ENCODE results near the gene TSPAN5.

DNA sequence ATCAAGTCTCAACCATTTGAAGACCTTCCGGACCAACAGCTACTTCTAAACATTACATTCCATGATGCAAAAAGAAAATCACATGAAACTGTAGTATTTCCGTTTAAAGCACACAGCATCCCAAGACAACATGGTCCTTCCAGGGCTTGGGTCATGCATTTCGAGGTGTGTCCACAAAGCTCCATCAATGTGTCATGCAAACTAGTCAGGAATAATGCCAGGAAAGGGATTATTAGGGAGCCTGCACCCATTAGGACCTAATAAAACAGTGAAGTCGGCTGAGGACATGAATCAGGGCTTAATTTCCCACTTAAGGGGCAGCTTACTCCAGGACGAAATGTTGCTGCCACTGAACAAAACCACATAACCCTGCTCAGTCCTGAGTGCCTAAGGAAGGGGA lies 177.9 kb downstream of the TSPAN5 start:
- TF ChIP-seq, protein P1, sequence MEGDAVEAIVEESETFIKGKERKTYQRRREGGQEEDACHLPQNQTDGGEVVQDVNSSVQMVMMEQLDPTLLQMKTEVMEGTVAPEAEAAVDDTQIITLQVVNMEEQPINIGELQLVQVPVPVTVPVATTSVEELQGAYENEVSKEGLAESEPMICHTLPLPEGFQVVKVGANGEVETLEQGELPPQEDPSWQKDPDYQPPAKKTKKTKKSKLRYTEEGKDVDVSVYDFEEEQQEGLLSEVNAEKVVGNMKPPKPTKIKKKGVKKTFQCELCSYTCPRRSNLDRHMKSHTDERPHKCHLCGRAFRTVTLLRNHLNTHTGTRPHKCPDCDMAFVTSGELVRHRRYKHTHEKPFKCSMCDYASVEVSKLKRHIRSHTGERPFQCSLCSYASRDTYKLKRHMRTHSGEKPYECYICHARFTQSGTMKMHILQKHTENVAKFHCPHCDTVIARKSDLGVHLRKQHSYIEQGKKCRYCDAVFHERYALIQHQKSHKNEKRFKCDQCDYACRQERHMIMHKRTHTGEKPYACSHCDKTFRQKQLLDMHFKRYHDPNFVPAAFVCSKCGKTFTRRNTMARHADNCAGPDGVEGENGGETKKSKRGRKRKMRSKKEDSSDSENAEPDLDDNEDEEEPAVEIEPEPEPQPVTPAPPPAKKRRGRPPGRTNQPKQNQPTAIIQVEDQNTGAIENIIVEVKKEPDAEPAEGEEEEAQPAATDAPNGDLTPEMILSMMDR (IDR thresholded peaks at IDR 0.05), result no peak
- no peak for TF ChIP-seq POLR2A (IDR thresholded peaks at IDR 0.05)
